HG03108 (cell line): ENCODE data around the gene NBPF9.
"Not testable (repeated sequence)": the region's sequence is repeated elsewhere in the genome, so short reads cannot be mapped to it uniquely, and the experiment has no call there.

Experiments
- ATAC-seq: cut with Tn5 transposase; IDR thresholded peaks from one replicate; pipeline ENCODE4 v1.9.1; 2021; ENCODE audit warnings: moderate library complexity; ENCODE audit not compliant: unreplicated experiment

The NBPF9 gene

GRCh38 chr1:149013513-149013912 is 89.8 kb downstream of the NBPF9 start:
- not testable (repeated sequence) for ATAC-seq

GRCh38 chr1:149012599-149012998 is 90.8 kb downstream of the NBPF9 start:
- not testable (repeated sequence) for ATAC-seq

GRCh38 chr1:149009761-149010160 is 93.6 kb downstream of the NBPF9 start:
- ATAC-seq = not testable (repeated sequence)

- ATAC-seq = not testable (repeated sequence)
Measured at GRCh38 chr1:149008769-149009168, 94.6 kb downstream of the NBPF9 start.

GRCh38 chr1:149008326-149008725 is 95.0 kb downstream of the NBPF9 start:
- not testable (repeated sequence) for ATAC-seq
